IMR-90 (cell line): ENCODE results near the gene TNFAIP6. TPM values are rescaled to one million over a fixed set of nuclear protein-coding genes. Genes with fewer than 3 reads are reported as not detected.

Experiments
- ATAC-seq: fragments of 200-7000 bp; cut with Tn5 transposase; 2 replicates; pipeline ENCODE4 v1.9.1; 2020; ENCODE audit warnings: low read depth, mild to moderate bottlenecking, moderate library complexity
- BruUV-seq: library from RNA; stranded (reverse); fragments of 400-500 nt; replicated peaks from 2 replicates; lab custom pipeline; 2021; lab: Mats Ljungman, UMichigan
- CTCF ChIA-PET: fragments of 300-600 bp; formaldehyde crosslinking; extraction: SDS; loops from one replicate; lab custom pipeline; 2021; ENCODE audit warnings: antibody characterized with exemption; lab: Yijun Ruan, JAX
- POLR2A ChIA-PET: fragments of 300-600 bp; sonication (Branson Sonifier 250); formaldehyde crosslinking; loops from one replicate; lab custom pipeline; 2022; ENCODE audit warnings: antibody characterized with exemption; ENCODE audit not compliant: unreplicated experiment; lab: Charles Lee
- DNase-seq: peaks from one replicate; pipeline ENCODE4 v3.0.0; 2013
- H2AFZ ChIP-seq: replicated peaks from 2 replicates; pipeline ENCODE3; 2013; ENCODE audit warnings: low read length, mild to moderate bottlenecking; ENCODE audit not compliant: poor library complexity
- H2AK5ac ChIP-seq: 2 replicates; pipeline ENCODE4 v1.6.1; 2013; ENCODE audit warnings: low read depth, low read length, inconsistent platforms
- H2AK9ac ChIP-seq: replicated peaks from 2 replicates; pipeline ENCODE3; 2013; ENCODE audit warnings: mild to moderate bottlenecking, low read depth, low read length, moderate library complexity; ENCODE audit not compliant: poor library complexity
- H2BK120ac ChIP-seq: 2 replicates; pipeline ENCODE4 v1.6.1; 2013; ENCODE audit warnings: low read depth, low read length, inconsistent platforms
- H2BK15ac ChIP-seq: 3 replicates; pipeline ENCODE4 v1.6.1; 2013; ENCODE audit warnings: low read depth, low read length, inconsistent platforms
- H2BK20ac ChIP-seq: 2 replicates; pipeline ENCODE4 v1.6.1; 2013; ENCODE audit warnings: low read depth, mild to moderate bottlenecking, inconsistent platforms, low read length, moderate library complexity
- H2BK5ac ChIP-seq: 2 replicates; pipeline ENCODE4 v1.6.1; 2013; ENCODE audit warnings: mild to moderate bottlenecking, low read depth, low read length, inconsistent platforms; ENCODE audit not compliant: poor library complexity, severe bottlenecking
- H3K14ac ChIP-seq: replicated peaks from 2 replicates; pipeline ENCODE4 v1.6.1; 2013; ENCODE audit warnings: low read depth, low read length, inconsistent platforms
- H3K18ac ChIP-seq: 2 replicates; pipeline ENCODE4 v1.6.1; 2013; ENCODE audit warnings: low read depth, low read length, control low read depth
- H3K23ac ChIP-seq: 2 replicates; pipeline ENCODE4 v1.6.1; 2013; ENCODE audit warnings: low read depth, low read length, inconsistent platforms
- H3K27ac ChIP-seq: 2 replicates; pipeline ENCODE4 v1.5.1; 2013; ENCODE audit warnings: mild to moderate bottlenecking, control low read depth, low read length; ENCODE audit not compliant: insufficient read depth
- H3K27me3 ChIP-seq: 2 replicates; pipeline ENCODE4 v1.6.1; 2013; ENCODE audit warnings: low read length; ENCODE audit not compliant: control insufficient read depth, insufficient read depth
- H3K36me3 ChIP-seq: 2 replicates; pipeline ENCODE4 v1.6.1; 2013; ENCODE audit warnings: low read length, mixed read lengths; ENCODE audit not compliant: control insufficient read depth, insufficient read depth
- H3K4ac ChIP-seq: 2 replicates; pipeline ENCODE4 v1.6.1; 2013; ENCODE audit warnings: low read depth, low read length, inconsistent platforms
- H3K4me1 ChIP-seq: 2 replicates; pipeline ENCODE4 v1.6.1; 2013; ENCODE audit warnings: low read length, mixed read lengths; ENCODE audit not compliant: control insufficient read depth, insufficient read depth
- H3K4me2 ChIP-seq: 2 replicates; pipeline ENCODE4 v1.6.1; 2013; ENCODE audit warnings: low read depth, mild to moderate bottlenecking, control low read depth, low read length, moderate library complexity
- H3K4me3 ChIP-seq: 2 replicates; pipeline ENCODE4 v1.5.1; 2013; ENCODE audit warnings: low read depth, mild to moderate bottlenecking, control low read depth, low read length, moderate library complexity; ENCODE audit not compliant: insufficient read depth
- H3K56ac ChIP-seq: 2 replicates; pipeline ENCODE4 v1.6.1; 2013; ENCODE audit warnings: low read length, inconsistent platforms; ENCODE audit not compliant: insufficient read depth; ENCODE audit errors: extremely low read depth
- H3K79me1 ChIP-seq, 2 experiments: 2 replicates each; pipeline ENCODE4 v1.6.1; 2013; ENCODE audit warnings: low read length in 2 of 2, inconsistent platforms in 1 of 2, low read depth in 1 of 2
- H3K9ac ChIP-seq: 2 replicates; pipeline ENCODE4 v1.6.1; 2013; ENCODE audit warnings: low read depth, low read length, control low read depth
- H3K9me1 ChIP-seq: 2 replicates; pipeline ENCODE4 v1.6.1; 2013; ENCODE audit warnings: low read length, inconsistent platforms; ENCODE audit not compliant: insufficient read depth
- H3K9me3 ChIP-seq: 2 replicates; pipeline ENCODE4 v1.6.1; 2013; ENCODE audit warnings: low read length; ENCODE audit not compliant: control insufficient read depth, insufficient read depth
- H4K20me1 ChIP-seq: 2 replicates; pipeline ENCODE4 v1.6.1; 2013; ENCODE audit warnings: low read length, inconsistent platforms; ENCODE audit not compliant: insufficient read depth
- H4K5ac ChIP-seq: 2 replicates; pipeline ENCODE4 v1.6.1; 2013; ENCODE audit warnings: mild to moderate bottlenecking, low read depth, low read length, control low read depth
- H4K8ac ChIP-seq, 2 experiments: 2 replicates each; pipeline ENCODE4 v1.6.1; 2013; ENCODE audit warnings: low read depth in 2 of 2, low read length in 2 of 2, control low read depth in 1 of 2, inconsistent platforms in 1 of 2
- H4K91ac ChIP-seq: 2 replicates; pipeline ENCODE4 v1.6.1; 2013; ENCODE audit warnings: low read depth, low read length, inconsistent platforms; ENCODE audit not compliant: insufficient read depth
- BHLHE40 ChIP-seq: fragments of 150-350 bp; IDR thresholded peaks from 2 replicates; pipeline ENCODE4 v1.6.1; 2016; ENCODE audit warnings: mild to moderate bottlenecking, low read depth, low read length
- CEBPB ChIP-seq: IDR thresholded peaks from 2 replicates; pipeline ENCODE4 v1.6.1; 2012; ENCODE audit warnings: low read depth, low read length, improper control_type of control experiment
- CHD1 ChIP-seq: IDR thresholded peaks from 2 replicates; pipeline ENCODE4 v1.6.1; 2012; ENCODE audit warnings: low read depth, low read length, improper control_type of control experiment
- ELK1 ChIP-seq: fragments of 150-350 bp; IDR thresholded peaks from 2 replicates; pipeline ENCODE4 v1.6.1; 2016; ENCODE audit warnings: low read depth, mild to moderate bottlenecking, low read length, moderate library complexity, borderline replicate concordance
- FOS ChIP-seq: fragments of 150-350 bp; IDR thresholded peaks from 2 replicates; pipeline ENCODE4 v1.6.1; 2016; ENCODE audit warnings: low read depth, low read length
- MAFK ChIP-seq: IDR thresholded peaks from 2 replicates; pipeline ENCODE4 v1.6.1; 2012; ENCODE audit warnings: low read depth, low read length, improper control_type of control experiment
- MAZ ChIP-seq: IDR thresholded peaks from 2 replicates; pipeline ENCODE4 v1.6.1; 2012; ENCODE audit warnings: low read depth, mild to moderate bottlenecking, low read length, improper control_type of control experiment, moderate library complexity, borderline replicate concordance
- MXI1 ChIP-seq: IDR thresholded peaks from 2 replicates; pipeline ENCODE4 v1.6.1; 2012; ENCODE audit warnings: low read depth, mild to moderate bottlenecking, low read length, moderate library complexity, borderline replicate concordance
- NFE2L2 ChIP-seq: fragments of 150-350 bp; IDR thresholded peaks from 2 replicates; pipeline ENCODE4 v1.6.1; 2016; ENCODE audit warnings: low read depth, mild to moderate bottlenecking, low read length
- POLR2A ChIP-seq: IDR thresholded peaks from 2 replicates; pipeline ENCODE4 v1.6.1; 2012; ENCODE audit warnings: mild to moderate bottlenecking, low read depth, low read length
- RAD21 ChIP-seq: IDR thresholded peaks from 2 replicates; pipeline ENCODE4 v1.6.1; 2012; ENCODE audit warnings: low read length, improper control_type of control experiment
- RCOR1 ChIP-seq: IDR thresholded peaks from 2 replicates; pipeline ENCODE4 v1.6.1; 2012; ENCODE audit warnings: mild to moderate bottlenecking, low read length, improper control_type of control experiment; ENCODE audit not compliant: insufficient replicate concordance
- RFX5 ChIP-seq: IDR thresholded peaks from 2 replicates; pipeline ENCODE4 v1.8.0; 2012; ENCODE audit warnings: low read depth, mild to moderate bottlenecking, low read length, moderate library complexity
- SMC3 ChIP-seq: fragments of 150-350 bp; IDR thresholded peaks from 2 replicates; pipeline ENCODE4 v1.6.1; 2016; ENCODE audit warnings: low read depth, mild to moderate bottlenecking, antibody characterized with exemption, low read length, moderate library complexity
- WGBS, 2 experiments: methylation state at CpG; one replicate each; pipeline versions ENCODE4 v1.1.5 to v1.1.7; 2013; ENCODE audit warnings: missing lambda C conversion rate in 2 of 2; ENCODE audit not compliant: insufficient read length in 1 of 2; ENCODE audit errors: extremely low coverage in 2 of 2; 5-methylcytosine and 5-hydroxymethylcytosine counted together
- dilution Hi-C: fragments of 300-500 bp; cut with HindIII; formaldehyde crosslinking; loops from one replicate; pipeline ENCODE4 v1.14.3; 2018; ENCODE audit warnings: low sequenced_read_pairs; ENCODE audit not compliant: unreplicated experiment
- in situ Hi-C: fragments of 300-500 bp; cut with MboI; formaldehyde crosslinking; loops from 3 replicates; pipeline ENCODE4 v1.14.3; 2019; ENCODE audit warnings: low sequenced_read_pairs, inconsistent platforms, mixed read lengths
- intact Hi-C: fragments of 100-400 bp; cut with micrococcal nuclease; formaldehyde crosslinking; loops from 2 replicates; pipeline ENCODE4 v1.10.0; 2022
- polyA plus RNA-seq, 3 experiments: library from polyadenylated mRNA; depleted of rRNA; stranded (reverse); fragments of >200 nt; gene quantifications; 2 replicates each; pipeline ENCODE4 v1.2.3, GENCODE V29; 2012; ENCODE audit warnings: low replicate concordance in 1 of 3
- total RNA-seq: library from RNA; depleted of rRNA; stranded (reverse); fragments of >200 nt; gene quantifications from 2 replicates; pipeline ENCODE4 v1.2.3, GENCODE V29; 2012
- TF ChIP-seq, protein P1 (sequence below): fragments of 150-350 bp; IDR thresholded peaks from 2 replicates; pipeline ENCODE4 v1.6.1; 2017; ENCODE audit warnings: mild to moderate bottlenecking, antibody characterized with exemption, low read length, low read depth
- TF ChIP-seq, protein P2 (sequence below): conservative IDR thresholded peaks from 2 replicates; pipeline ENCODE4 v1.5.1; 2012; ENCODE audit warnings: mild to moderate bottlenecking, low read depth, low read length, improper control_type of control experiment

Gene TNFAIP6
- total and polyA plus RNA-seq, 2 of the 4 experiments (the other 2 are of a cell fraction) = 1.8 to 2.9 TPM

DNA sequence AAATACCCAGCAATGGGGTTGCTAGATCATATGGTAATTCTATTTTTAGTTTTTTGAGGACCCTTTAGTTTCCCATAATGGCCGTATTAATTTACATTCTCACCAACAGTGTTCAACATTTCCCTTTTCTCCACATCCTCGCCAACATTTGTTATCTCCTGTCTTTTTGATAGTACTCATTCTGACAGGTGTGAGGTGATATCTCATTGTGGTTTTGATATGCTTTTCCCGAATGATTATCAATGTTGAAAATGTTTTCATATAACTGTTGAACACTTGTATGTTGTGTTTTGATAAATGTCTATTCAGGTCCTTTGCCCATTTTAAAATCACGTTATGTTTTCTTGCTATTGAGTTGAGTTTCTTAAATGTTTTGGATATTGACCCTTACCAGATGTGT is 46.5 kb downstream of the TNFAIP6 start:
- Histone ChIP-seq H3K9me3 (no peaks in the 10 kb centered on the region), H3K9me1 (no peaks in the 10 kb centered on the region), H3K27ac (no peak overlapping the region), H4K91ac (no peak overlapping the region), H2AK5ac (no peak overlapping the region), H4K8ac (no peak overlapping the region), H4K20me1 (no peaks in the 10 kb centered on the region), H3K4me3 (no peak overlapping the region), H2AK9ac (no peak overlapping the region), H3K9ac (no peak overlapping the region), H2BK5ac (no peak overlapping the region), H3K23ac (no peak overlapping the region), H3K36me3 (no peaks in the 10 kb centered on the region), H2BK20ac (no peak overlapping the region), H2BK120ac (no peak overlapping the region), H3K18ac (no peak overlapping the region), H4K5ac (no peak overlapping the region), H3K27me3 (no peaks in the 10 kb centered on the region), H2BK15ac (no peak overlapping the region), H3K56ac (no peak overlapping the region), H3K79me1 (no peaks in the 10 kb centered on the region), H3K4me1 (no peaks in the 10 kb centered on the region), H3K4me2 (no peak overlapping the region), H3K14ac (no peak overlapping the region), H2AFZ (no peak overlapping the region), H3K4ac (no peak overlapping the region)
- WGBS, 2 experiments = no CpG with 5 or more reads among the region's 4 CpGs
- DNase-seq = no peak
- CTCF ChIA-PET = no interaction called here
- POLR2A ChIA-PET = no interaction called here
- TF ChIP-seq RAD21 = no peak
- no peak for TF ChIP-seq CEBPB
- TF ChIP-seq CHD1 = no peak
- TF ChIP-seq MAFK = no peak
- TF ChIP-seq BHLHE40 = no peak
- no peak for TF ChIP-seq MAZ
- TF ChIP-seq SMC3 = no peak
- TF ChIP-seq, protein P1, sequence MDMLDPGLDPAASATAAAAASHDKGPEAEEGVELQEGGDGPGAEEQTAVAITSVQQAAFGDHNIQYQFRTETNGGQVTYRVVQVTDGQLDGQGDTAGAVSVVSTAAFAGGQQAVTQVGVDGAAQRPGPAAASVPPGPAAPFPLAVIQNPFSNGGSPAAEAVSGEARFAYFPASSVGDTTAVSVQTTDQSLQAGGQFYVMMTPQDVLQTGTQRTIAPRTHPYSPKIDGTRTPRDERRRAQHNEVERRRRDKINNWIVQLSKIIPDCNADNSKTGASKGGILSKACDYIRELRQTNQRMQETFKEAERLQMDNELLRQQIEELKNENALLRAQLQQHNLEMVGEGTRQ = no peak
- TF ChIP-seq RFX5 = no peak
- TF ChIP-seq NFE2L2 = no peak
- no peak for TF ChIP-seq ELK1
- TF ChIP-seq MXI1 = no peak
- no peak for TF ChIP-seq POLR2A
- TF ChIP-seq FOS = no peak
- no peak for TF ChIP-seq RCOR1
- TF ChIP-seq, protein P2, sequence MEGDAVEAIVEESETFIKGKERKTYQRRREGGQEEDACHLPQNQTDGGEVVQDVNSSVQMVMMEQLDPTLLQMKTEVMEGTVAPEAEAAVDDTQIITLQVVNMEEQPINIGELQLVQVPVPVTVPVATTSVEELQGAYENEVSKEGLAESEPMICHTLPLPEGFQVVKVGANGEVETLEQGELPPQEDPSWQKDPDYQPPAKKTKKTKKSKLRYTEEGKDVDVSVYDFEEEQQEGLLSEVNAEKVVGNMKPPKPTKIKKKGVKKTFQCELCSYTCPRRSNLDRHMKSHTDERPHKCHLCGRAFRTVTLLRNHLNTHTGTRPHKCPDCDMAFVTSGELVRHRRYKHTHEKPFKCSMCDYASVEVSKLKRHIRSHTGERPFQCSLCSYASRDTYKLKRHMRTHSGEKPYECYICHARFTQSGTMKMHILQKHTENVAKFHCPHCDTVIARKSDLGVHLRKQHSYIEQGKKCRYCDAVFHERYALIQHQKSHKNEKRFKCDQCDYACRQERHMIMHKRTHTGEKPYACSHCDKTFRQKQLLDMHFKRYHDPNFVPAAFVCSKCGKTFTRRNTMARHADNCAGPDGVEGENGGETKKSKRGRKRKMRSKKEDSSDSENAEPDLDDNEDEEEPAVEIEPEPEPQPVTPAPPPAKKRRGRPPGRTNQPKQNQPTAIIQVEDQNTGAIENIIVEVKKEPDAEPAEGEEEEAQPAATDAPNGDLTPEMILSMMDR = no peak
- no peak for ATAC-seq
- in situ Hi-C loops = no loop called here
- BruUV-seq = no TSS peak
- dilution Hi-C loops = no loop called here
- intact Hi-C loops = no loop called here
